HEK293 (cell line): Measurements from ENCODE around the gene ARHGAP26.

ENCODE experiments used
- CTCF ChIA-PET: fragments of 350-600 bp; formaldehyde crosslinking; extraction: SDS; loops from one replicate; lab custom pipeline; 2021; ENCODE audit warnings: antibody characterized with exemption; lab: Yijun Ruan, JAX
- POLR2A ChIA-PET: fragments of 300-600 bp; formaldehyde crosslinking; extraction: SDS; loops from one replicate; lab custom pipeline; 2020; ENCODE audit warnings: antibody characterized with exemption, inconsistent platforms; lab: Yijun Ruan, JAX
- H3K27ac ChIP-seq: fragments of 200-500 bp; sonication (Bioruptor generic); 2 replicates; pipeline ENCODE4 v1.5.1; 2014; ENCODE audit warnings: low read depth, low read length, control low read depth, inconsistent platforms; ENCODE audit errors: extremely low read depth
- H3K36me3 ChIP-seq, 2 experiments: fragments of 200-500 bp in 1 of 2; sonication (Bioruptor generic) in 1 of 2; 1 replicate in 1 of 2; 2 replicates in 1 of 2; pipeline ENCODE4 v1.5.1; 2014 to 2017; ENCODE audit warnings: inconsistent platforms in 2 of 2, low read length in 2 of 2; ENCODE audit not compliant: control insufficient read depth in 2 of 2, insufficient read depth in 1 of 2
- H3K4me1 ChIP-seq: fragments of 200-500 bp; sonication (Bioruptor generic); 2 replicates; pipeline ENCODE4 v1.5.1; 2014; ENCODE audit warnings: mild to moderate bottlenecking, low read length, inconsistent platforms; ENCODE audit not compliant: control insufficient read depth, insufficient read depth
- H3K4me3 ChIP-seq: 2 replicates; pipeline ENCODE4 v1.5.1; 2011; ENCODE audit warnings: low read depth, mild to moderate bottlenecking, control low read depth, low read length, moderate library complexity
- H3K9me3 ChIP-seq: fragments of 200-500 bp; sonication (Bioruptor generic); 2 replicates; pipeline ENCODE4 v1.5.1; 2014; ENCODE audit warnings: low read depth, low read length, inconsistent platforms; ENCODE audit not compliant: control insufficient read depth, insufficient read depth
- BCL11B ChIP-seq: fragments of 450-650 bp; formaldehyde crosslinking; IDR thresholded peaks from 2 replicates; pipeline ENCODE4 v1.5.1; 2016; ENCODE audit warnings: low read depth, missing biosample characterization, missing genetic modification characterization
- HOXD13 ChIP-seq: sonication (generic); formaldehyde crosslinking; IDR thresholded peaks from 2 replicates; pipeline ENCODE4 v1.8.0; 2022; ENCODE audit warnings: missing genetic modification reagents, borderline replicate concordance
- IKZF3 ChIP-seq: fragments of 450-650 bp; IDR thresholded peaks from 2 replicates; pipeline ENCODE4 v1.5.0; 2018; ENCODE audit warnings: missing biosample characterization, mild to moderate bottlenecking, missing genetic modification characterization, moderate library complexity
- PRDM1 ChIP-seq: fragments of 450-650 bp; formaldehyde crosslinking; IDR thresholded peaks from 2 replicates; pipeline ENCODE4; 2016; ENCODE audit warnings: missing biosample characterization, missing genetic modification characterization
- ZBTB17 ChIP-seq: fragments of 450-650 bp; formaldehyde crosslinking; IDR thresholded peaks from 2 replicates; pipeline ENCODE4 v1.5.1; 2016; ENCODE audit warnings: missing biosample characterization, missing genetic modification characterization
- ZBTB21 ChIP-seq: fragments of 450-650 bp; formaldehyde crosslinking; IDR thresholded peaks from 2 replicates; pipeline ENCODE4 v1.5.1; 2017; ENCODE audit warnings: missing biosample characterization, missing genetic modification characterization
- ZBTB48 ChIP-seq: fragments of 450-650 bp; formaldehyde crosslinking; IDR thresholded peaks from 2 replicates; pipeline ENCODE4 v1.5.1; 2016; ENCODE audit warnings: missing biosample characterization, missing genetic modification characterization
- ZFHX2 ChIP-seq: fragments of 450-650 bp; formaldehyde crosslinking; conservative IDR thresholded peaks from 2 replicates; pipeline ENCODE4 v1.5.1; 2016; ENCODE audit warnings: missing biosample characterization, missing genetic modification characterization
- ZNF112 ChIP-seq: fragments of 450-650 bp; formaldehyde crosslinking; IDR thresholded peaks from 2 replicates; pipeline ENCODE4 v1.5.0; 2017; ENCODE audit warnings: missing biosample characterization, missing genetic modification characterization
- ZNF174 ChIP-seq: fragments of 450-650 bp; formaldehyde crosslinking; IDR thresholded peaks from 2 replicates; pipeline ENCODE4 v1.5.0; 2017; ENCODE audit warnings: missing biosample characterization, mild to moderate bottlenecking, missing genetic modification characterization
- ZNF202 ChIP-seq: fragments of 450-650 bp; formaldehyde crosslinking; IDR thresholded peaks from 2 replicates; pipeline ENCODE4 v1.5.1; 2016; ENCODE audit warnings: missing biosample characterization, missing genetic modification characterization, borderline replicate concordance
- ZNF324 ChIP-seq: fragments of 450-650 bp; formaldehyde crosslinking; IDR thresholded peaks from 2 replicates; pipeline ENCODE4 v1.5.1; 2016; ENCODE audit warnings: missing biosample characterization, missing genetic modification characterization
- ZNF394 ChIP-seq: fragments of 450-650 bp; formaldehyde crosslinking; IDR thresholded peaks from 2 replicates; pipeline ENCODE4 v1.5.1; 2016; ENCODE audit warnings: missing biosample characterization, missing genetic modification characterization, mild to moderate bottlenecking, moderate library complexity, borderline replicate concordance
- ZNF558 ChIP-seq: fragments of 450-650 bp; formaldehyde crosslinking; IDR thresholded peaks from 2 replicates; pipeline ENCODE4 v1.5.1; 2016; ENCODE audit warnings: missing biosample characterization, missing genetic modification characterization
- ZNF571 ChIP-seq: fragments of 450-650 bp; formaldehyde crosslinking; IDR thresholded peaks from 2 replicates; pipeline ENCODE4 v1.5.0; 2017; ENCODE audit warnings: missing biosample characterization, missing genetic modification characterization
- ZNF600 ChIP-seq: fragments of 450-650 bp; formaldehyde crosslinking; IDR thresholded peaks from 2 replicates; pipeline ENCODE4 v1.5.1; 2016; ENCODE audit warnings: missing biosample characterization, missing genetic modification characterization
- ZNF629 ChIP-seq: fragments of 450-650 bp; formaldehyde crosslinking; IDR thresholded peaks from 2 replicates; pipeline ENCODE4 v1.5.1; 2017; ENCODE audit warnings: missing biosample characterization, missing genetic modification characterization
- ZNF76 ChIP-seq: fragments of 450-650 bp; formaldehyde crosslinking; IDR thresholded peaks from 2 replicates; pipeline ENCODE4; 2016; ENCODE audit warnings: low read depth, missing biosample characterization, missing genetic modification characterization, borderline replicate concordance
- ZSCAN23 ChIP-seq: fragments of 450-650 bp; formaldehyde crosslinking; IDR thresholded peaks from 2 replicates; pipeline ENCODE4 v1.5.1; 2016; ENCODE audit warnings: missing biosample characterization, missing genetic modification characterization
- TF ChIP-seq, protein P1 (sequence below): fragments of 450-650 bp; formaldehyde crosslinking; IDR thresholded peaks from 2 replicates; pipeline ENCODE4 v1.5.1; 2016; ENCODE audit warnings: missing biosample characterization, missing genetic modification characterization, low read depth
- TF ChIP-seq, protein P2 (sequence below): fragments of 450-650 bp; formaldehyde crosslinking; IDR thresholded peaks from 2 replicates; pipeline ENCODE4 v1.5.1; 2016; ENCODE audit warnings: missing biosample characterization, missing genetic modification characterization
- TF ChIP-seq, protein P3 (sequence below): fragments of 450-650 bp; formaldehyde crosslinking; IDR thresholded peaks from 2 replicates; pipeline ENCODE4 v1.5.1; 2016; ENCODE audit warnings: missing biosample characterization, missing genetic modification characterization
- TF ChIP-seq, protein P4 (sequence below): fragments of 450-650 bp; formaldehyde crosslinking; IDR thresholded peaks from 2 replicates; pipeline ENCODE4 v1.5.1; 2017; ENCODE audit warnings: missing biosample characterization, missing genetic modification characterization
- TF ChIP-seq, protein P5 (sequence below): fragments of 450-650 bp; formaldehyde crosslinking; IDR thresholded peaks from 2 replicates; pipeline ENCODE4 v1.5.1; 2017; ENCODE audit warnings: missing biosample characterization, missing genetic modification characterization

Gene ARHGAP26

DNA sequence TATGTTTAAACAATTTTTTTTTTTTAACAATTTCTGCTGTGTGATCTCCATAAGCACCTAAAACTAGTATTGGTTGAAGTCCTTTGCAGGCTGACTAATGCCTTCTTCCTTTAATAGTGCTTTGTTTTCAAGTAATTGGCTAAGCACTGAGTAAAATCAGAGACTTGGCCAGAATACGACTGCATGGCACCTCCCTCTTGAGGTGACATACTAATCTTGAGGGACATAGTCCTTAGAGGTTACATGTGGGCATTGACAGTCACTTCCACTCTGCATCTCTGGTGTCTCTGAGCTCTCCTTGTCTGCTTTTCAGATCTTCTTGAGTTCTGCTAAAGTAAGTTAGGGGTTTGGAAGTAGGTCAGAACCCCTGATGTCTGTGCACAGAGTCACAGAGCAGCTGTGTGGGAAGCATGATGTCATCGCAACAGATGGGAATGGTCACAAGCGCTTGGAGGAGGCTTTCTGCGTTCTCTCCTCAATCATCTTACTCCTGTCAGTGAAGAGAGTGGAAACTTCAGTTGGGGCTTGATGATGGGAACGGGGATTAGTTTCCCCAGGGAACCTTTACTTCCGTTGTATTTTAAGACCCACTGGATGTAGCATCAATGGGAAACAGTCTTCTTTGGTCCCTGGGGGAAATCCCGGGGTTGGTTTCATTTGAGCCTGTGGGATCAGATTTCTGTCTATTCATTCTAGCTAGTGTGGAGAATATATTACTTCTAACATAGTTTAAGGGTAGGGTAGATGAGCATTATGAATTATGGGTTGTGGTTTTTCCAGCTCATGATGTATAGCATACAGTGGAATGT is 136.9 kb downstream of the ARHGAP26 start:
- peaks cover 0 to 13% of the 10 kb centered on the region in 2 experiments; a peak in 2 of 3 replicates for H3K36me3 ChIP-seq
- H3K4me1 ChIP-seq: no peaks in the 10 kb centered on the region
- POLR2A ChIA-PET: no interaction called here
- H3K9me3 ChIP-seq: no peaks in the 10 kb centered on the region
- TF ChIP-seq, protein P1, sequence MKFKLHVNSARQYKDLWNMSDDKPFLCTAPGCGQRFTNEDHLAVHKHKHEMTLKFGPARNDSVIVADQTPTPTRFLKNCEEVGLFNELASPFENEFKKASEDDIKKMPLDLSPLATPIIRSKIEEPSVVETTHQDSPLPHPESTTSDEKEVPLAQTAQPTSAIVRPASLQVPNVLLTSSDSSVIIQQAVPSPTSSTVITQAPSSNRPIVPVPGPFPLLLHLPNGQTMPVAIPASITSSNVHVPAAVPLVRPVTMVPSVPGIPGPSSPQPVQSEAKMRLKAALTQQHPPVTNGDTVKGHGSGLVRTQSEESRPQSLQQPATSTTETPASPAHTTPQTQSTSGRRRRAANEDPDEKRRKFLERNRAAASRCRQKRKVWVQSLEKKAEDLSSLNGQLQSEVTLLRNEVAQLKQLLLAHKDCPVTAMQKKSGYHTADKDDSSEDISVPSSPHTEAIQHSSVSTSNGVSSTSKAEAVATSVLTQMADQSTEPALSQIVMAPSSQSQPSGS: peak; percentile 86
- TF ChIP-seq ZFHX2 (tag by site-specific recombination) (peak; percentile 55), IKZF3 (tag by site-specific recombination) (no peak), ZNF629 (tag by site-specific recombination) (peak; percentile 59; the same call in 1 of the 2 replicates), ZNF324 (tag by site-specific recombination) (no peak), ZNF571 (tag by site-specific recombination) (no peak), ZNF600 (peak; percentile 51; the same call in 1 of the 2 replicates), ZNF394 (no peak), ZNF76 (no peak), HOXD13 (no peak), ZNF174 (no peak), ZNF112 (no peak), ZBTB48 (peak; percentile 36; the same call in 1 of the 2 replicates), ZBTB17 (tag by site-specific recombination) (no peak), ZBTB21 (tag by site-specific recombination) (peak; percentile 85), PRDM1 (tag by site-specific recombination) (no peak)
- TF ChIP-seq, protein P2, sequence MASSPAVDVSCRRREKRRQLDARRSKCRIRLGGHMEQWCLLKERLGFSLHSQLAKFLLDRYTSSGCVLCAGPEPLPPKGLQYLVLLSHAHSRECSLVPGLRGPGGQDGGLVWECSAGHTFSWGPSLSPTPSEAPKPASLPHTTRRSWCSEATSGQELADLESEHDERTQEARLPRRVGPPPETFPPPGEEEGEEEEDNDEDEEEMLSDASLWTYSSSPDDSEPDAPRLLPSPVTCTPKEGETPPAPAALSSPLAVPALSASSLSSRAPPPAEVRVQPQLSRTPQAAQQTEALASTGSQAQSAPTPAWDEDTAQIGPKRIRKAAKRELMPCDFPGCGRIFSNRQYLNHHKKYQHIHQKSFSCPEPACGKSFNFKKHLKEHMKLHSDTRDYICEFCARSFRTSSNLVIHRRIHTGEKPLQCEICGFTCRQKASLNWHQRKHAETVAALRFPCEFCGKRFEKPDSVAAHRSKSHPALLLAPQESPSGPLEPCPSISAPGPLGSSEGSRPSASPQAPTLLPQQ (tag by site-specific recombination): no peak
- TF ChIP-seq, all 188 proteins: peak for 6
- no peak overlapping the region for H3K27ac ChIP-seq
- H3K4me3 ChIP-seq: no peak overlapping the region
- CTCF ChIA-PET: interaction anchor here (0.5 to 3.3 kb wide), 6 partner anchors 9 to 194 kb away, joined by 3 to 13 read pairs (median 10); no protein-coding TSS in a partner anchor

DNA sequence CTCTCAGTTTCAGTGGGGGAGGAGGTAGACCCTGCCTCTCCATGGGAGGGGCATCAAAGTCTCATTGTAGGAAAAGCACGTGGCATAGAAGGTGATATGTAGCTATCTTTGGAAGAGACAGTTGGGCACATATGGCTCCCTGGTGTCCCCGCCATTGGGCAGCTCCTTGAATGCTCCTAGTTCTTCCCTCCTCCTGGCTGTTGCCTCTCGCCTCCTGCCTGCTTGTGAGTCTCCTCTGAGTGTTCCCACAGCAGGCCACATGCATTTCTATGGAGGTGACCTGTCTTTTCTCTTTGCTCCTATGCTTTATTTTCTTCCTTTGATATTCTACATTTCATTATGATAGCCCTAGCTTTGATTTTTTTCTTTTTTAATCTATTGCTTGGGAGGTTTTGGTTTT is 138.5 kb downstream of the ARHGAP26 start:
- CTCF ChIA-PET: interaction anchor here (0.6 to 3.3 kb wide), 8 partner anchors 12 to 252 kb away, joined by 3 to 11 read pairs (median 3); no protein-coding TSS in a partner anchor
- TF ChIP-seq ZNF600 (no peak), BCL11B (no peak), ZFHX2 (tag by site-specific recombination) (no peak), ZSCAN23 (tag by site-specific recombination) (no peak), ZNF558 (tag by site-specific recombination) (no peak), ZNF202 (tag by site-specific recombination) (no peak)
- TF ChIP-seq, protein P3, sequence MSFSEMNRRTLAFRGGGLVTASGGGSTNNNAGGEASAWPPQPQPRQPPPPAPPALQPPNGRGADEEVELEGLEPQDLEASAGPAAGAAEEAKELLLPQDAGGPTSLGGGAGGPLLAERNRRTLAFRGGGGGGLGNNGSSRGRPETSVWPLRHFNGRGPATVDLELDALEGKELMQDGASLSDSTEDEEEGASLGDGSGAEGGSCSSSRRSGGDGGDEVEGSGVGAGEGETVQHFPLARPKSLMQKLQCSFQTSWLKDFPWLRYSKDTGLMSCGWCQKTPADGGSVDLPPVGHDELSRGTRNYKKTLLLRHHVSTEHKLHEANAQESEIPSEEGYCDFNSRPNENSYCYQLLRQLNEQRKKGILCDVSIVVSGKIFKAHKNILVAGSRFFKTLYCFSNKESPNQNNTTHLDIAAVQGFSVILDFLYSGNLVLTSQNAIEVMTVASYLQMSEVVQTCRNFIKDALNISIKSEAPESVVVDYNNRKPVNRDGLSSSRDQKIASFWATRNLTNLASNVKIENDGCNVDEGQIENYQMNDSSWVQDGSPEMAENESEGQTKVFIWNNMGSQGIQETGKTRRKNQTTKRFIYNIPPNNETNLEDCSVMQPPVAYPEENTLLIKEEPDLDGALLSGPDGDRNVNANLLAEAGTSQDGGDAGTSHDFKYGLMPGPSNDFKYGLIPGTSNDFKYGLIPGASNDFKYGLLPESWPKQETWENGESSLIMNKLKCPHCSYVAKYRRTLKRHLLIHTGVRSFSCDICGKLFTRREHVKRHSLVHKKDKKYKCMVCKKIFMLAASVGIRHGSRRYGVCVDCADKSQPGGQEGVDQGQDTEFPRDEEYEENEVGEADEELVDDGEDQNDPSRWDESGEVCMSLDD: no peak
- TF ChIP-seq, protein P4, sequence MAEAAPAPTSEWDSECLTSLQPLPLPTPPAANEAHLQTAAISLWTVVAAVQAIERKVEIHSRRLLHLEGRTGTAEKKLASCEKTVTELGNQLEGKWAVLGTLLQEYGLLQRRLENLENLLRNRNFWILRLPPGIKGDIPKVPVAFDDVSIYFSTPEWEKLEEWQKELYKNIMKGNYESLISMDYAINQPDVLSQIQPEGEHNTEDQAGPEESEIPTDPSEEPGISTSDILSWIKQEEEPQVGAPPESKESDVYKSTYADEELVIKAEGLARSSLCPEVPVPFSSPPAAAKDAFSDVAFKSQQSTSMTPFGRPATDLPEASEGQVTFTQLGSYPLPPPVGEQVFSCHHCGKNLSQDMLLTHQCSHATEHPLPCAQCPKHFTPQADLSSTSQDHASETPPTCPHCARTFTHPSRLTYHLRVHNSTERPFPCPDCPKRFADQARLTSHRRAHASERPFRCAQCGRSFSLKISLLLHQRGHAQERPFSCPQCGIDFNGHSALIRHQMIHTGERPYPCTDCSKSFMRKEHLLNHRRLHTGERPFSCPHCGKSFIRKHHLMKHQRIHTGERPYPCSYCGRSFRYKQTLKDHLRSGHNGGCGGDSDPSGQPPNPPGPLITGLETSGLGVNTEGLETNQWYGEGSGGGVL (tag by site-specific recombination): no peak
- TF ChIP-seq, protein P5, sequence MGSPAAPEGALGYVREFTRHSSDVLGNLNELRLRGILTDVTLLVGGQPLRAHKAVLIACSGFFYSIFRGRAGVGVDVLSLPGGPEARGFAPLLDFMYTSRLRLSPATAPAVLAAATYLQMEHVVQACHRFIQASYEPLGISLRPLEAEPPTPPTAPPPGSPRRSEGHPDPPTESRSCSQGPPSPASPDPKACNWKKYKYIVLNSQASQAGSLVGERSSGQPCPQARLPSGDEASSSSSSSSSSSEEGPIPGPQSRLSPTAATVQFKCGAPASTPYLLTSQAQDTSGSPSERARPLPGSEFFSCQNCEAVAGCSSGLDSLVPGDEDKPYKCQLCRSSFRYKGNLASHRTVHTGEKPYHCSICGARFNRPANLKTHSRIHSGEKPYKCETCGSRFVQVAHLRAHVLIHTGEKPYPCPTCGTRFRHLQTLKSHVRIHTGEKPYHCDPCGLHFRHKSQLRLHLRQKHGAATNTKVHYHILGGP (tag by site-specific recombination): no peak

More for the DNA sequence above, 138.5 kb downstream of the ARHGAP26 start:
- POLR2A ChIA-PET: no interaction called here
- H3K9me3 ChIP-seq: no peaks in the 10 kb centered on the region
- no peaks in the 10 kb centered on the region for H3K4me1 ChIP-seq
- H3K36me3 ChIP-seq: peaks cover 0 to 12% of the 10 kb centered on the region in 2 experiments; a peak in 2 of 3 replicates
- no peak overlapping the region for H3K4me3 ChIP-seq
- H3K27ac ChIP-seq: no peak overlapping the region
